ENCODE data around the gene PIK3R3.
A peak's percentile ranks its signal among the peaks of the same experiment; 100 is the strongest.

The PIK3R3 gene

GRCh38 chr1:46153732-46154131 lies 21.3 kb upstream of the PIK3R3 start:
- no peak for DNase-seq

- DNase-seq: no peak
These were observed 20.8 kb upstream of the PIK3R3 start for GRCh38 chr1:46153228-46153627.

DNA sequence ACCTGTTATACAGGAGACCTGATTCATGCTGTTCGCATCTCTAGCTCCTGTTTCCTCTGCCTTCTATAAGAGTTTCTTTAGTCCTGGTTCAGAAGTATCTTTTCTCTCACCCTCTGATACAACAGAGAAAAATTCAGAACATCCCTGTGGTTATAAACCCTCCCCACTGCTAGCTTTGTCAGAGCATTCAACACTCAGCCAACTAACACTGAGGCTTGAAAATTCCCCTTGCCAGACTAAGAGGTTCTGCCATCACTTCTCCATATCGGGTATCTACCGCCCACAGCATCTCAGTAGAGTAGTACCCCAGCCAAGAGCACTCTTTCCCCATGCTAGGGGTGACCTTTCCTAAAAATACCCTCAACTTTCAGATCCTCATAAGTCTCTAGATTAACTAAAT lies 19.6 kb upstream of the PIK3R3 start:
- no peak for DNase-seq

DNA sequence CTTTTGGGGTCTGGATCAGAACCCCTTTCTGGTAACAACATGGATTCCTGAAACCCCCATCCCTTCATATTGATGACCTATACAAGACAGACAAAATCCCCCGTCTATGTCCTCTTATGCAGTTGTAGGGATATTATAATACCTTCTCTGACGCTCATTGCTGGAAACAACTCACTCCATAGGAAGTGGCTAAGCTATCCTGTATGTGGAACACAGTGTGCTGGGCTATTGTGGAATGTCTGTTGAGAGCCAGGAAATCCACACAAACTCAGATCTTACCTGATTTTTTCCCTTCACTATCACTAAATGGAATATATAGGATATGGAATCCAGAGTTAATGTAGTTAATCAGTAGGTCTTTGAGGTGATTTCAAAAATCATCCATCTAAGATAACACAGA lies 17.7 kb upstream of the PIK3R3 start:
- no peak for DNase-seq

- no peak for DNase-seq
These were observed 15.9 kb upstream of the PIK3R3 start for GRCh38 chr1:46148318-46148717.

DNA sequence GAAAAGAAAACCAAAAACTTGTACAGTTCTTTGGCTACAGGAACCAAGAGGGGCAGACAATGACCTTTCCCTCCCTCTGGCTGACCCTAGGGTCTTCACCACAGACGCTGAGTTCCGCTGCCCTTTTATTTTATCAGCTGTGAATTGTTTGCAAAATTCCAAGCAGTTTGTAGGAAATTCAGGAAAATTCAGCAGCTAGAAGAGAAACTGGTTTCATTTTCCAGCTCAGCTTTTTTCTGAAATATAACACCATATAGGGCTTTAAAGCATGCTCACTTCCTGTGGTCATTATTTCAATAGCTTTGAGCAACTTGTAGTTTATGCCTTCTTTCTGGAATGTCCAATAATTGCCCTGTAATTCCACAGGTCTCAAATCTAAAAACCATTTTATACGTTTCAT lies 5.5 kb upstream of the PIK3R3 start:
- DNase-seq: no peak

GRCh38 chr1:46136711-46137110 lies 4.3 kb upstream of the PIK3R3 start:
- DNase-seq: no peak

DNA sequence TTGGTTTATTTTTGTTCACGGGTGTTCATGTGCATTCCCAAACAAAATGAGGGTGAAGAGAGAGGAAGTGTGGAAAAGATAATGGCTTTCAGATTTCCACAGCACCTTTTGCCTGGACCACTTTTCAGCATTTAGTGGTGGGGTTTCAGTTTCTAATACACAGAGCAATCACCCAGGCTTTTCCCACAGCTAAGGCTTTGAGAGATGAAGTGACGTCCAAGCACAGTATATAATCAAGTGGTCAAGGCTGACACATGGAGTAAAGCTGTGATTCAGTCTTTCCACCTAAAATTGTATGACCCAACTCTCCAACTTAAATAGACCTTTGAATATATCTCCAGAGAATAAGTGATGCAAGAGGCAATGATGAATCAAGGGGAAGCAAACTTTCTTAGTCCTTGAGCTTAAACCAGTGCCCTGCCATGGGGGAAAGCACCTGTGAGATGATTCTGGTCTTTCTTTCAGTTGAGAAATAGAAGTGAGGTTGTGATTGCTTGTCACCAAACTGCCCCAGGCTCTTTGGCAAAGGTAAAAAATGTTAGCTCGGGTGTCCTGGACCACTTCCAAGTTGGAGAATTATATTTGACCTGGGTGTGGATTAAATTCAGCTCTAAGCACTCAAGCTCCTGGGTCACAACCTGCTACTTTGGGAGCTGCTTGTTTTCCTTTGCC lies 2.4 kb upstream of the PIK3R3 start:
- DNase-seq: no peak

DNA sequence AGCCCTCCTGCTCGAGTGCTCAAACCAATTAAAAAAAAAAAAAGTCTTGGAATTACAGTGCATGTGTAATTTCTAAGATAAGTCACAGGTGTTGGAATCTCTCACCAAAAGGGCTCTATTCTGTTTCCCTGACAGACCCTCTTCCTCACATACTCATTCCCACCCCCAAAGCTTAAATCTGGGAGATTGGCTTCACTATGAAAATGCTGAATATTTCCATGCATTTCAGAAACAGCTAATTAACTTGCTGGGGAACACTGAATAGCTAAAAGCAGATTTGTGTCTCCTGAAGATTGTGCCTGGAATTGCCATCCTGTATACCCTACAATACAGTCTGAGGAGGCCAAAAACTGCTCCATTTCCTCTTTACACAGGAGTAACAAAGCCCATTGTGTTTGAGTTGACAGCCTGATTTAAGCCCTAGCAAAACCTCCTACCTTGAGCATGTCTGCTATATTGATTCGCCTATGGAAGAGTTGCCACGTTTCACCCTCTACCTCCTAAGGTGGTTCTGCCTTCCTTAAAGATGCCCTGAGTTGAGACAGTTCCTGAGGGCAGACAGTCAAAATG lies 1.4 kb upstream of the PIK3R3 start:
- no peak for DNase-seq

DNA sequence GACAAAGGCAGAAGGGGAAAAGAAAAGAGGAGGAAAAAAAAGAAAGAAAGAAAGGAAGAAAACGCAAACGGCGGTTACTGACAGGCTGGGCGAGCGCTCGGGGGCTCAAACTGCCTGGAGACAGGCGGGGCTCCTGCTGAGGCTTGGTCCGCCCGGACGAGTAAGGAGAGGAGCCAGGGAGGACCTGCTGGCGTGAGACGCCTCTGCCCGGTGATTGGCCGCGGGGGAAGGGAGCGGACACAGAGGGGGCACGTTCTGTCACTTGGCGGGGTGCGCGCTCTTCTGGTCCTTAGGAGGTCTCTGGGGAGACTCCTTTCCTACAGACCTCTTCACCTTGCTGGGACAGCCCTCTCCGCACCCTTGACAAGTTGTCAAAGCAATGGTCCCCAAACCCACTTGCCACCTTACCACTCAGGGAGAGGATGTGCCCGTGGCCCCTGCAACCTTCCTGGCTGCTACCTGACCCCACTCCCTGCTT lies 791 bp upstream of the PIK3R3 start:
- DNase-seq: peak; percentile 64

GRCh38 chr1:46131712-46132528 lies 509 bp downstream of the PIK3R3 start:
- peak; percentile 67 for DNase-seq

- no peak for DNase-seq
These were observed 1.3 kb downstream of the PIK3R3 start for GRCh38 chr1:46131093-46131492.

DNA sequence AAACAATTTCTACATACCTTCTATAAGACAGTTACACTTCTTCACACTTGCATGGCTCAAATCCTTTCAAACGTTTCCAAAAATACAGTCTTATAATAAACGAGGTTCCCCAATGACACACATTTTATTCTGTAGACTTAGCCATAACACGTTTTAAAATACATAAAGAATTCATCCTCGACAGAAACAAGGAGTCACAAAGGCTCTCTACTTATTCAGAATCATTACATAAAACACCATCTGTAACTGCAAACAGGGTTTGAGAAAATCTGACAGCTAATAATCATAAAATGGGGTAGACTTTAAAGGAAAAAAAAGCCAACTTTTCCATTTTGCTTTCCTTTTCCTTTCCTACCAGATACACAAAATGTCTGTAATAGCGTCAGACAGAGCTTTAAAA lies 1.8 kb downstream of the PIK3R3 start:
- DNase-seq: peak; percentile 62

- no peak for DNase-seq
These were observed 2.3 kb downstream of the PIK3R3 start for GRCh38 chr1:46130121-46130520.

DNA sequence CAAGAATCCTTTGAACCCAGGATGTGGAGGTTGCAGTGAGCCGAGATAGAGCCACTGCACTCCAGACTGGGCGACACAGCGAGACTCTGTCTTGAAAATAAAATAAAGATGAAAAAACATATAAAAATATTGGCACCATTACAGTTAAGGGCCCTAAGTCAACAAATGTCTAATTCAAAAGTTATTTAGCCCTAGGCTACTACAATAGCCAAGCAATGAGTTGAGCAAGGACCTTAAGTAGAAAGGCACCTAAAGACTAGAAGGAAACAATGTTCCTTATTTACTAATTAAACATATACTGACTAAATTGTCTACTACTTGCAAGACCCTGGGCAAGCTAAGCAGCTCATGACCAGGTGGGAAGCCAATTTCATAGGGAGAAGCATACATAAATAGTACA lies 4.1 kb downstream of the PIK3R3 start:
- no peak for DNase-seq

- no peak for DNase-seq
These were observed 13.6 kb downstream of the PIK3R3 start for GRCh38 chr1:46118856-46119255.

DNA sequence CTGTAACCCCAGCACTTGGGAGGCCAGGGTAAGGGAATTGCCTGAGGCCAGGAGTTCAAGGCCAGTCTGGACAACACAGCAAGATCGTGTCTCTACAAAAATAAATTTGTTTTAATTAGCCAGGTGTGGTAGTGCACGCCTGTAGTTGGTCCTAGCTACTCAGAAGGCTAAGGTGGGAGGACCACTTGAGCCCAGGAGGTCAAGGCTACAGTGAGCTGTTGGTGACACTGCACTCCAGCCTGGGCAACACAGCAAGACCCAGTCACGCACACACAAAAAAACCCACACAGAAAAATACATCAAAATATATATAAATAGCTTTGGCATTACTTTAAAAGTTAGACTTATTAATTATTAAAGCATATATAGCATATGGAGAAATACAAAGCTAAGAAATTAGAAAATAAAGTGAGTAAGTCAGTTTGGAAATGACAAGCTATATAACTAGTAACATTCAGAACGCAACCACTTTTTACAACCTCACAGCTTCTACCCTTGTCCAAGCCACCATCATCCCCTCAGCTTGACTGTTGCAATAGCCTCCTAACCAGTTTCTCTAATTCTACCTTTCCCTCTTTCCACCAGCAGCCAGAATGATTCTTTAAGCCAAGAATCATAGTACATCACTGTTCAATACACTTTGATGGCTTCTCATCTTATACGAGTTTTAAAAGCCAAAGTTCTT lies 14.5 kb downstream of the PIK3R3 start:
- DNase-seq: no peak

- DNase-seq: no peak
These were observed 17.4 kb downstream of the PIK3R3 start for GRCh38 chr1:46114925-46115603.

DNA sequence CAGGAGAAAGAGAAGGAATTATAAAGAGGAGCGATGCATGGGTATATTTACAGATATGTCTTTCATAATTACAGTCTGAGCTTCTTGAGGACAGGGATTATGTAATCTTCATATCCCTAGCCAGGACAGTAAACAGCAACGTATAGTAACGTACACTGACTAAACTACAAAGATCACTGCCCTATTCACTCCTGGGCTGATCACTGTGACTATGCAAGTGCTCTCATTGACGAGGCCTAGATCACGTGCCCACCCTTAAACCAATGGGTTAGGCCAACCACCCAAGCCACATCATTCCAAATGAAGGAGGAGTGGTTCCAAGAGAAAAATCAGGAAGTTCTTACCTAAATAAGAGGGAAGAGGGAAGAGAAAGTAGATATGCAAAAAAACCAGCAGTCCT lies 18.5 kb downstream of the PIK3R3 start:
- no peak for DNase-seq

- no peak for DNase-seq
These were observed 20.3 kb downstream of the PIK3R3 start for GRCh38 chr1:46112108-46112507.

DNA sequence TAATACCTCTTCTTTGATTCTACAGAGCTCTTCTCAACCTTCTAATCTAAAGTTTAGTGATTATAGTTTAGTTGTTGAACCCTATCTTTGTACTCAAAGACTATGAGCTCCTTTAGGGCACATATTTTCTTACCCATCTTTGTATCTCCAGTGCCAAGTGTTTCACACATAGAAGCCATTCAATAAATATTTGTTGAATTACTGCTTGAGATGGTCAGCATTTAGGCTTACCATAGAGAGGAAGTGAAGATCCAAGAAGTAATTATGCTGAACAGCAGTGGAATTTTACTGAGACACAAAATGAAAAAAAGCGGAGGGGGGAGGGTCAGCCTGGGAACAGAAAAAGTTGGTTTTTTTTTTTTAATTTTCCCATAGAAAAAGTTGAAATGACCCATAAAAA lies 21.9 kb downstream of the PIK3R3 start:
- DNase-seq: no peak

DNA sequence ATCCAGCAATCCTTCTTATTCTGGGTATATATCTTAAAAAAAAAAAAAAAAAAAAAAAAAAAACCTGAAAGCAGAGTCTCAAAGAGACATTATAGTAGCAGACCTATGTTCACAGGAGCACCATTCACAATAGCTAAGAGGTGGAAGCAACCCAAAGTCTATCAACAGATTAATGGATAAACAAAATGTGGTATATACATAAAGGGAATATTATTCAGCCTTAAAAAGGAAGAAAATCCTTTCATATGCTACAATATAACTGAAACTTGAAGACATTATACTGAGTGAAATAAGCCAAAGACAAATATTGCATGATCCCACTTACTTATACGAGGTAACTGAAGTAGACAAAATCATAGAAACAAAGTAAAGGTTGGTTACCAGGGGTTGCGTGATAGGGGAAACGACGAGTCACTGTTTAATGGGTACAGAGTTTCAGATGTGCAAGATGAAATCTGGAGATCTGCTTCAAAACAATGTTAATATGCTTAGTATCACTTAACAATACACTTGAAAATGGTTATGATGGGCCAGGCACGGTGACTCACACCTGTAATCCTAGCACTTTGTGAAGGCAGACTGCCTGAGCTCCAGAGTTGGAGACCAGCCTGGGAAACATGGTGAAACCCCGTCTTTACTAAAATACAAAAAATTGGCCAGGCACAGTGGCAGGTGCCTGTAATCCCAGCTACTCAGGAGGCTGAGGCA lies 29.5 kb downstream of the PIK3R3 start:
- no peak for DNase-seq

All from NCI-H748 treated with DMSO at 0.1 percent for 48 hours (cell line).